ENCODE results near the gene CDH11.

GRCh38 chr16:64900517-64900916, 221.3 kb downstream of the CDH11 start:
- TF ChIP-seq CTCF (conservative IDR thresholded peaks at IDR 0.05; ENCODE audit: low read depth in 2 of 2) (no peak), CREB1 (CRISPR knock-in tag; IDR thresholded peaks at IDR 0.05; ENCODE audit: low read depth) (no peak), REST (IDR thresholded peaks at IDR 0.05; ENCODE audit: unreplicated experiment) (no peak), EZH2phosphoT487 (IDR thresholded peaks at IDR 0.05; ENCODE audit: unreplicated experiment) (no peak)
